GM12801 (cell line): ENCODE results near the gene SLMAP.

Experiments
- TF ChIP-seq, protein P1 (sequence below): IDR thresholded peaks from one replicate; pipeline ENCODE4 v1.5.1; 2011; ENCODE audit warnings: control low read depth; ENCODE audit not compliant: insufficient read length; ENCODE audit errors: extremely low read depth

The SLMAP gene

DNA sequence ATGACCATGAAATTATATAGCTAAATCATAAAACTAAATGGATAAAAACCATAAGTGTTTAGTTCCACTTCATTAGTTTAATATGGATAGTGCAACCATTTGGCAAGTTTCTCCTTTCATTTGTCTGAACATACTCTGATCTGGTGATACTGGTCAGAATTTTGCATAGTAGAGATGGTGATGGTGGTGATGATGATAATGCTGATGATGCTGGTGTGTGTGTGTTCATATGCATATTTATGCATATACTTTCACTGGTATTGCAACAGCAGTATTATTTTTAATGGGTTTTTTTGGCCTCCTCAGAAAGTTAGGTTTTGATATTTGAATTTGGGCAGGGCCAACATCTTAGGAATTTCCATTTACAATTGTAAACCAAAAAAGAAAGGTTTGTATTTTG lies 76.4 kb downstream of the SLMAP start:
- TF ChIP-seq, protein P1, sequence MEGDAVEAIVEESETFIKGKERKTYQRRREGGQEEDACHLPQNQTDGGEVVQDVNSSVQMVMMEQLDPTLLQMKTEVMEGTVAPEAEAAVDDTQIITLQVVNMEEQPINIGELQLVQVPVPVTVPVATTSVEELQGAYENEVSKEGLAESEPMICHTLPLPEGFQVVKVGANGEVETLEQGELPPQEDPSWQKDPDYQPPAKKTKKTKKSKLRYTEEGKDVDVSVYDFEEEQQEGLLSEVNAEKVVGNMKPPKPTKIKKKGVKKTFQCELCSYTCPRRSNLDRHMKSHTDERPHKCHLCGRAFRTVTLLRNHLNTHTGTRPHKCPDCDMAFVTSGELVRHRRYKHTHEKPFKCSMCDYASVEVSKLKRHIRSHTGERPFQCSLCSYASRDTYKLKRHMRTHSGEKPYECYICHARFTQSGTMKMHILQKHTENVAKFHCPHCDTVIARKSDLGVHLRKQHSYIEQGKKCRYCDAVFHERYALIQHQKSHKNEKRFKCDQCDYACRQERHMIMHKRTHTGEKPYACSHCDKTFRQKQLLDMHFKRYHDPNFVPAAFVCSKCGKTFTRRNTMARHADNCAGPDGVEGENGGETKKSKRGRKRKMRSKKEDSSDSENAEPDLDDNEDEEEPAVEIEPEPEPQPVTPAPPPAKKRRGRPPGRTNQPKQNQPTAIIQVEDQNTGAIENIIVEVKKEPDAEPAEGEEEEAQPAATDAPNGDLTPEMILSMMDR = no peak

DNA sequence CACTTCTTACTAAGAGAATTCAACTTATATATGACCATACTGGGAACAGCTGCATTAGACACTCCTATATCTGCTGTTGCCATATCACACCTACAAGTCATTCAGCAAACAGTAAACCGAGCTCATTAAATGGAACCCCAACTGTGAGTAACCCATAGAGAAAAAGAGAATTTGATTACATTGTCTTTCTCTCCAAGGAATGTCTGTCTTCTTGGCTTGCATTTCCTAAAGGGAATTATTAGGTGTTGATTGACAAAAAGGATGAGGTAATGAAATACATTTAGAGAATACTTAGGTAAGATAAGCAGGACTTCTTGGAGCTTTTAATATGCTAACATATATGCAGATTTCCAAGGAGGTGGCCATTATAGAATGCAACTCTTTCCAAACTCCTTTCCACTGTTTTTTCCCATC lies 76.8 kb downstream of the SLMAP start:
- TF ChIP-seq, protein P1 = no peak

DNA sequence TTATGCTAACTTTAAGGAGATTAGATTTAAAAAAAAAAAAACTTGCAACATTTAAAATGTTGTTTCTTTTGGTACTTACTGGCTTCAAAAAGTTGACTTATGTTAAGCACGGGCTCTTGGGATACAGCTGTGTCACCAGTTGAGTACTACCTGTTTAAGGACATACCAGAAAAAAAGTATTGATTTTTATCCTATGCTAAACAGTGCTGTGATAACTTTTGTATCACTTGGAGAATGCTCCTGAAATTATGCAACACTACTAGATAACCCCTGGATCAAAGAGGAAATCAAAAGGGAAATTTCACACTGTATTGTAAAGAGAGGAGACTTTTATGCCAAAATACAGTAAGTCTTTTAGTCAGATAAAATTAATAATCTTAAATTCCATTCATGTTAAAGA lies 77.7 kb downstream of the SLMAP start:
- TF ChIP-seq, protein P1 = no peak

DNA sequence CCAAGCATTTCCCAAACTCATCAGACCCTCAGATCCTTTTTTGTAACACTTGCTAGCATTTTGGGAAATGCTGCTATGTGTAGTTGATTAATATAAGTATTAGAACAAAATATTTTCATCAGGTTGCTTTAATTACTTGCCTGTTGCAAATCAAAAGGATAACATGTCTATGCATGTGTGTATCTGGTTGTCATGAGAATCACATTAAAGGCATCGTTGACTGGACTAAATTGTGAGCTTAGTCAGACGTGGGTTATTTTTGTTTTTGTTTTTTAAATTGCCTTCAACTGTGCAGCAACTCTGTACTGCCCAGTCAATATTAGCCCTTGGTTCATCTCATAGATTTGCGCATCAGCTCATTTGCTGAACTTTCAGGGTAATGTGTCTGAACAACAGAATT lies 81.6 kb downstream of the SLMAP start:
- TF ChIP-seq, protein P1 = no peak

DNA sequence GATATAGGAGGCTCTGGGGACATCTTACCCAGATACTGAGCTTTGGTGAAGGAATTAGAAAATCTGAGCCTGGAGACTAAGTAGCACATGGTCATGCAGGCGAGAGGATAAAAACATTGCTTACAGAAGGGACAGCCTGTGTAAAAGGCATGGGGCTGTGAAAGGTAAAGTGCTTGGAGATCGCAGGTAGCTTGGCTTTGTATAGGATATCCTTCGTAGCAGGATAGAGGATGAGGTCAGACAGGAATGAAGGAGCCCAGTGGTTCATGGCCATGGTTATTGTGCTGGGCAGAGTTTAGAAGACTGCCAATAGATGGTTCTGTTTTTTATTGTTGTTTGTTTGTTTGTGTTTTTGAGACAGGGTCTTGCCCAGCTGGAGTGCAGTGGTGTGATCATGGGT lies 82.5 kb downstream of the SLMAP start:
- TF ChIP-seq, protein P1 = no peak

DNA sequence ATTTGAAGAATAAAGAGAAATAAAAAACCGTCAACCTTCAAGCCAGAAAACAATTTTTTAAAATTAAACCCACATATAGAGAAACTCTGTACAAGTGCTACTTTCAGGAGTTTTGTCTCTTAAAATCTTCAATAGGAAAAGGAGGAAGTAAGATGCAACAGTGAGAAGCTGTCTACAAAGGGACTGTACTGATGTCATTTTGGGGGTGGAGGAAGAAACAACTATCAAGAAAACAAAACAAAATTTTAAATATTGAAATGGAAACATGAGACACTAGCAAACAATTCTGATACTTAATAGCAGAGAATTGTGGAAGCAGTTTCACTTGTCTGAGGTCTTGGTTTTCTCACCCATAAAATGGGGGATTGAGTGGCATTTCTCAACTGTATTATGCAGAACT lies 84.4 kb downstream of the SLMAP start:
- TF ChIP-seq, protein P1 = no peak

DNA sequence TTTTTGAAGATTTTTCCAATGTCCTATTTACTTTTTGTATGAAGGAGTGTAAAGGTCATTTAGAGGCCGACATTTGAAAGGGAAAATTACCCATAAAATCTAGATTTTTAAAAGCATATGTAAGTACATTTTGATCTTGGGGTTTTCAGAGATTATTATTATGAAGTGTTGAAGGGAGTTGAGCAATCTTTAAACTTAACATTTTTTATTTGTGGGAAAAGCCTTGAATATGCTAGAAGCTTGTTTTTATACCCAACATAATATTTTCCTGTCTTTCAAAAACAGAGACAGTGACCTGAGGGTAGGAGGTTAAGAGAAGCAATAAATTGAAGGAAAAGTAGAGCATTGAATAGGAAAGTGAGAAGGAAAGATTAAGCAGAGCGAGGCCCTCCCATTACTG lies 85.7 kb downstream of the SLMAP start:
- TF ChIP-seq, protein P1 = no peak
